OCI-LY7 (cell line): ENCODE measurements around the gene MAP2K1. TPM values are rescaled to one million over a fixed set of nuclear protein-coding genes. Genes with fewer than 3 reads are reported as not detected.

Source experiments
- BruUV-seq: library from RNA; stranded (reverse); fragments of 400-500 nt; replicated peaks from 2 replicates; lab custom pipeline; 2021; lab: Mats Ljungman, UMichigan
- CTCF ChIA-PET: fragments of 300-600 bp; sonication (Branson Sonifier 250); formaldehyde crosslinking; loops from one replicate; lab custom pipeline; 2022; ENCODE audit warnings: antibody characterized with exemption; ENCODE audit not compliant: unreplicated experiment; lab: Charles Lee
- POLR2A ChIA-PET: fragments of 300-600 bp; sonication (Branson Sonifier 250); formaldehyde crosslinking; loops from one replicate; lab custom pipeline; 2022; ENCODE audit warnings: antibody characterized with exemption; lab: Charles Lee
- DNase-seq: peaks from one replicate; pipeline ENCODE4 v3.0.0-alpha.2; 2015; ENCODE audit warnings: low spot score
- H2AFZ ChIP-seq: fragments of 200-600 bp; sonication (generic), shearing (Covaris generic); 2 replicates; pipeline ENCODE4 v1.6.1; 2014; ENCODE audit warnings: mild to moderate bottlenecking, antibody characterized with exemption, low read length, moderate library complexity
- H3K27ac ChIP-seq: fragments of 200-600 bp; sonication (generic); 2 replicates; pipeline ENCODE4 v1.5.1; 2014; ENCODE audit warnings: mixed run types, low read depth, mild to moderate bottlenecking, moderate library complexity, low read length, inconsistent platforms; ENCODE audit not compliant: poor library complexity, severe bottlenecking
- H3K36me3 ChIP-seq: fragments of 200-600 bp; sonication (generic); 2 replicates; pipeline ENCODE4 v1.6.1; 2014; ENCODE audit warnings: mild to moderate bottlenecking, antibody characterized with exemption, low read length, moderate library complexity, mixed read lengths; ENCODE audit not compliant: insufficient read depth
- H3K4me1 ChIP-seq: fragments of 200-600 bp; sonication (generic); 2 replicates; pipeline ENCODE4 v1.5.1; 2014; ENCODE audit warnings: mild to moderate bottlenecking, low read length; ENCODE audit not compliant: insufficient read depth, poor library complexity, severe bottlenecking
- H3K4me2 ChIP-seq: fragments of 200-600 bp; sonication (generic); 2 replicates; pipeline ENCODE4 v1.6.1; 2014; ENCODE audit warnings: mild to moderate bottlenecking, low read length
- H3K4me3 ChIP-seq: fragments of 200-600 bp; sonication (generic); 2 replicates; pipeline ENCODE4 v1.5.1; 2014; ENCODE audit warnings: mild to moderate bottlenecking, low read depth, low read length; ENCODE audit not compliant: poor library complexity, severe bottlenecking
- H3K79me2 ChIP-seq: fragments of 200-600 bp; sonication (generic); 2 replicates; pipeline ENCODE4 v1.6.1; 2016; ENCODE audit warnings: low read depth, mild to moderate bottlenecking, low read length, moderate library complexity, mixed read lengths; ENCODE audit not compliant: insufficient read depth
- H3K9me2 ChIP-seq: fragments of 200-600 bp; sonication (generic); 2 replicates; pipeline ENCODE4 v1.6.1; 2016; ENCODE audit warnings: mild to moderate bottlenecking, low read length, mixed read lengths; ENCODE audit not compliant: insufficient read depth
- H3K9me3 ChIP-seq: fragments of 200-600 bp; sonication (generic); 2 replicates; pipeline ENCODE4 v1.6.1; 2014; ENCODE audit warnings: mild to moderate bottlenecking, mixed run types, low read length, mixed read lengths
- H4K20me1 ChIP-seq: fragments of 200-600 bp; sonication (generic); 2 replicates; pipeline ENCODE4 v1.6.1; 2014; ENCODE audit warnings: mild to moderate bottlenecking, antibody characterized with exemption, low read length, moderate library complexity, mixed read lengths; ENCODE audit not compliant: insufficient read depth
- CTCF ChIP-seq: fragments of 200-600 bp; sonication (generic); conservative IDR thresholded peaks from 2 replicates; pipeline ENCODE4 v1.5.1; 2014; ENCODE audit warnings: mild to moderate bottlenecking, antibody characterized with exemption, low read length, moderate library complexity, mixed read lengths
- EZH2phosphoT487 ChIP-seq: fragments of 200-600 bp; sonication (generic); IDR thresholded peaks from 2 replicates; pipeline ENCODE4 v1.6.1; 2018; ENCODE audit warnings: low read depth, borderline replicate concordance, mild to moderate bottlenecking, mixed run types, antibody characterized with exemption, low read length, moderate library complexity, mixed read lengths
- intact Hi-C: fragments of 100-400 bp; cut with micrococcal nuclease; formaldehyde crosslinking; loops from one replicate; pipeline ENCODE4 v1.10.0; 2022; ENCODE audit not compliant: unreplicated experiment
- total RNA-seq, 2 experiments: library from RNA; depleted of rRNA in 1 of 2; stranded (reverse); fragments of >200 nt in 1 of 2; shearing (Covaris generic) in 1 of 2; gene quantifications; 2 replicates each; pipeline ENCODE4 v1.2.3, GENCODE V29; 2014 to 2022

The MAP2K1 gene
- total RNA-seq, 2 experiments from 2014 or later, result 37.2 to 95.8 TPM

DNA sequence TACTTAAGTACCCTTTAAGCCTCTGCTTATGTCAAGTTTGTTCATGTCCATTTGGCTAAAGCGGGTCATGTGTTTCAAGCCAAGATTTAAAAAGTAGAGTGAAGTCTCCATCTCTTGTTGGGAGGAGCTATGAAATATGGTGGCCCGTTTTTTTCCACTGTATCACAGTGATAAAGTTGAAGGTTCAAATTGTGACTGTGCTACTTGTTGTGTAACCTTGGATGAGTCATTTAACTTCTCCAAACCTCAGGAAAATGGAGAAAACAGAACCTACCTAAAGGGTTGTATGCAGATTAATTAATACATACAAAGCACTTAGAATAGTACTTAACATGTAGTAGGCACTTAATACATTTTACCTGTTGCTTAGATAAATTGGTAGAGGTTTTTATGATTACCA is 67.4 kb downstream of the MAP2K1 start:
- TF ChIP-seq CTCF (no peak), EZH2phosphoT487 (no peak)
- H3K4me2 ChIP-seq, result no peak overlapping the region
- H3K4me1 ChIP-seq, result peaks cover 31% of the 10 kb centered on the region
- POLR2A ChIA-PET, result interaction anchor here (0.5 to 1.1 kb wide), 3 partner anchors 16 to 42 kb away, joined by 3 read pairs; no protein-coding TSS in a partner anchor
- no TSS peak for BruUV-seq
- CTCF ChIA-PET, result no interaction called here
- DNase-seq, result no peak
- H3K9me2 ChIP-seq, result no peaks in the 10 kb centered on the region
- H4K20me1 ChIP-seq, result no peaks in the 10 kb centered on the region
- intact Hi-C loops, result no loop called here
- no peaks in the 10 kb centered on the region; the same call in 1 of the 2 replicates for H3K79me2 ChIP-seq
- no peak overlapping the region for H3K27ac ChIP-seq
- H3K4me3 ChIP-seq, result no peak overlapping the region
- peaks cover 33% of the 10 kb centered on the region for H3K36me3 ChIP-seq
- 0 out of 2 replicates have a peak, but pooled peaks cover 3% of the 10 kb centered on the region for H3K9me3 ChIP-seq
- H2AFZ ChIP-seq, result no peak overlapping the region

GRCh38 chr15:66456211-66456610 is 69.5 kb downstream of the MAP2K1 start:
- H3K27ac ChIP-seq, result peak overlapping the region; percentile 5
- POLR2A ChIA-PET, result interaction anchor here (0.6 kb wide), 1 partner anchor 62 kb away, joined by 3 read pairs; no protein-coding TSS in a partner anchor
- DNase-seq, result no peak
- no peak overlapping the region for H2AFZ ChIP-seq
- TF ChIP-seq CTCF, result no peak
- TF ChIP-seq EZH2phosphoT487, result no peak
- peaks cover 31% of the 10 kb centered on the region for H3K4me1 ChIP-seq
- peaks cover 45% of the 10 kb centered on the region; the same call in 1 of the 2 replicates for H3K36me3 ChIP-seq
- H3K9me3 ChIP-seq, result no peaks in the 10 kb centered on the region
- BruUV-seq, result no TSS peak
- H4K20me1 ChIP-seq, result no peaks in the 10 kb centered on the region
- H3K4me2 ChIP-seq, result peak overlapping the region; percentile 35; the same call in 1 of the 2 replicates
- intact Hi-C loops, result no loop called here
- H3K4me3 ChIP-seq, result no peak overlapping the region
- H3K9me2 ChIP-seq, result no peaks in the 10 kb centered on the region
- H3K79me2 ChIP-seq, result no peaks in the 10 kb centered on the region; the same call in 1 of the 2 replicates
- CTCF ChIA-PET, result no interaction called here
